ENCODE measurements around the gene MT3.

MT3 gene

GRCh38 chr16:56558024-56558747, 31.1 kb upstream of the MT3 start:
- Histone ChIP-seq H3K9ac (ENCODE audit: low read depth, low read length) (no peak overlapping the region), H3K27me3 (ENCODE audit: control insufficient read depth, insufficient read depth, low read length) (no peaks in the 10 kb centered on the region), H3K9me3 (ENCODE audit: control insufficient read depth, insufficient read depth, low read length) (no peaks in the 10 kb centered on the region), H3K36me3 (ENCODE audit: control insufficient read depth, insufficient read depth, low read length) (no peaks in the 10 kb centered on the region), H3K4me3 (ENCODE audit: low read depth, low read length) (no peak overlapping the region), H3K27ac (ENCODE audit: low read depth, low read length) (no peak overlapping the region), H3K4me1 (ENCODE audit: control insufficient read depth, insufficient read depth, low read length) (no peaks in the 10 kb centered on the region)

GRCh38 chr16:56559109-56559508, 30.2 kb upstream of the MT3 start:
- no peak overlapping the region for H3K9ac ChIP-seq (ENCODE audit: low read depth, low read length)
- no peaks in the 10 kb centered on the region for H3K36me3 ChIP-seq (ENCODE audit: control insufficient read depth, insufficient read depth, low read length)
- H3K27me3 ChIP-seq (ENCODE audit: control insufficient read depth, insufficient read depth, low read length) = no peaks in the 10 kb centered on the region
- H3K9me3 ChIP-seq (ENCODE audit: control insufficient read depth, insufficient read depth, low read length) = no peaks in the 10 kb centered on the region
- H3K4me3 ChIP-seq (ENCODE audit: low read depth, low read length) = no peak overlapping the region
- H3K4me1 ChIP-seq (ENCODE audit: control insufficient read depth, insufficient read depth, low read length) = no peaks in the 10 kb centered on the region
- H3K27ac ChIP-seq (ENCODE audit: low read depth, low read length) = no peak overlapping the region

DNA sequence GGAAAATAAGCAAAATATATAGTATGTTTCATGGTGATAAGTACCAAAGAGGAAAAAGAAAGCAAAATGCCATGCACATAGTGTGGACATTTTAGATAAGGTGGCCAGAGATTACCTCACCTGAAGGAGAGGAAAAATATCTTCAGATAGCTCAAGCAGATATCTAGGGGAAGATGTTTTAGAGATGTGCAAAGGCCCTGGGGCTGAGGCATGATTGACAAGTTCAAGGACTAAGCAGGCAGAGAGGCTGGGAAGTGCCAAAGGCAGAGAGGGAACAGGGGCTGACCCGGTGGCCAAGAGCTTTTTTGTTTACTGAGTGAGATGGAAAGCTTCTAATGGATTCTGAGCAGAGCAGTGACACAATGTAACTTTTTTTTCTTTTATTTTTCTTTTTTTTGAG, 28.9 kb upstream of the MT3 start:
- H3K27ac ChIP-seq (ENCODE audit: low read depth, low read length) = no peak overlapping the region
- H3K4me1 ChIP-seq (ENCODE audit: control insufficient read depth, insufficient read depth, low read length) = no peaks in the 10 kb centered on the region
- H3K36me3 ChIP-seq (ENCODE audit: control insufficient read depth, insufficient read depth, low read length) = no peaks in the 10 kb centered on the region
- H3K9me3 ChIP-seq (ENCODE audit: control insufficient read depth, insufficient read depth, low read length) = no peaks in the 10 kb centered on the region
- no peak overlapping the region for H3K9ac ChIP-seq (ENCODE audit: low read depth, low read length)
- H3K4me3 ChIP-seq (ENCODE audit: low read depth, low read length) = no peak overlapping the region
- H3K27me3 ChIP-seq (ENCODE audit: control insufficient read depth, insufficient read depth, low read length) = no peaks in the 10 kb centered on the region

- no peaks in the 10 kb centered on the region for H3K9me3 ChIP-seq (ENCODE audit: control insufficient read depth, insufficient read depth, low read length)
- H3K27me3 ChIP-seq (ENCODE audit: control insufficient read depth, insufficient read depth, low read length) = no peaks in the 10 kb centered on the region
- H3K36me3 ChIP-seq (ENCODE audit: control insufficient read depth, insufficient read depth, low read length) = no peaks in the 10 kb centered on the region
- no peak overlapping the region for H3K9ac ChIP-seq (ENCODE audit: low read depth, low read length)
- H3K4me1 ChIP-seq (ENCODE audit: control insufficient read depth, insufficient read depth, low read length) = no peaks in the 10 kb centered on the region
- H3K27ac ChIP-seq (ENCODE audit: low read depth, low read length) = no peak overlapping the region
- H3K4me3 ChIP-seq (ENCODE audit: low read depth, low read length) = no peak overlapping the region
These were observed 28.2 kb upstream of the MT3 start for GRCh38 chr16:56561126-56561525.

- Histone ChIP-seq H3K27ac (ENCODE audit: low read depth, low read length) (no peak within 1 kb of the TSS), H3K4me1 (ENCODE audit: control insufficient read depth, insufficient read depth, low read length) (no peaks in the 10 kb centered on the region), H3K27me3 (ENCODE audit: control insufficient read depth, insufficient read depth, low read length) (0 out of 2 replicates have a peak, but pooled peaks cover 2% of the 10 kb centered on the region), H3K36me3 (ENCODE audit: control insufficient read depth, insufficient read depth, low read length) (no peaks in the 10 kb centered on the region), H3K4me3 (ENCODE audit: low read depth, low read length) (no peak within 1 kb of the TSS), H3K9me3 (ENCODE audit: control insufficient read depth, insufficient read depth, low read length) (no peaks in the 10 kb centered on the region), H3K9ac (ENCODE audit: low read depth, low read length) (no peak within 1 kb of the TSS)
These were observed 24.4 kb upstream of the MT3 start, which contains the start of gene MT4 for GRCh38 chr16:56564793-56565477. Gene MT4 (plus strand): TSS chr16:56565073. CDS start chr16:56565129, 56 bp downstream.

GRCh38 chr16:56569971-56570370, 19.4 kb upstream of the MT3 start:
- Histone ChIP-seq H3K27me3 (ENCODE audit: control insufficient read depth, insufficient read depth, low read length) (0 out of 2 replicates have a peak, but pooled peaks cover 2% of the 10 kb centered on the region), H3K4me3 (ENCODE audit: low read depth, low read length) (no peak overlapping the region), H3K9ac (ENCODE audit: low read depth, low read length) (no peak overlapping the region), H3K9me3 (ENCODE audit: control insufficient read depth, insufficient read depth, low read length) (no peaks in the 10 kb centered on the region), H3K27ac (ENCODE audit: low read depth, low read length) (no peak overlapping the region), H3K4me1 (ENCODE audit: control insufficient read depth, insufficient read depth, low read length) (no peaks in the 10 kb centered on the region), H3K36me3 (ENCODE audit: control insufficient read depth, insufficient read depth, low read length) (no peaks in the 10 kb centered on the region)

- H3K36me3 ChIP-seq (ENCODE audit: control insufficient read depth, insufficient read depth, low read length) = no peaks in the 10 kb centered on the region
- no peak overlapping the region for H3K27ac ChIP-seq (ENCODE audit: low read depth, low read length)
- H3K4me3 ChIP-seq (ENCODE audit: low read depth, low read length) = no peak overlapping the region
- H3K9me3 ChIP-seq (ENCODE audit: control insufficient read depth, insufficient read depth, low read length) = no peaks in the 10 kb centered on the region
- no peak overlapping the region for H3K9ac ChIP-seq (ENCODE audit: low read depth, low read length)
- no peaks in the 10 kb centered on the region for H3K4me1 ChIP-seq (ENCODE audit: control insufficient read depth, insufficient read depth, low read length)
- H3K27me3 ChIP-seq (ENCODE audit: control insufficient read depth, insufficient read depth, low read length) = 0 out of 2 replicates have a peak, but pooled peaks cover 2% of the 10 kb centered on the region
These were observed 17.8 kb upstream of the MT3 start for GRCh38 chr16:56571525-56571924.

DNA sequence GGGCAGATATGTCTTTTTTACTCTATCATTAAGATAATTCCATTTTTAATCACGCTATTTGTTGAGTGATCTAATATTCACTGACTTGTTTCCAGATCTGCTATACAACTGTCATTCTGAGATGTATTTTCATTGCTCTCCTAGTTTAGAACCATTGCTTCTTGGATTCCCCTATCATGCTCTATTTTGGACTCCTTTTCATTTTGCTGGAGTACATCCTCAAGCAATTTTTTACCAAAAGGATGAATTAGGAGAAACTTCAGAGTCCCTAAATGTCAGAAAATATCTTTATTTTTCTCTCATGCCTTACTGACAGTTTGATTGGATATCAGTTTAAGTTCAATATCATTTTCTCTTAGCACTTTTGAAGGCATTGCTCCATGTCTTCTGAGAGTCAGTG, 14.7 kb upstream of the MT3 start:
- H3K36me3 ChIP-seq (ENCODE audit: control insufficient read depth, insufficient read depth, low read length) = no peaks in the 10 kb centered on the region
- no peaks in the 10 kb centered on the region for H3K9me3 ChIP-seq (ENCODE audit: control insufficient read depth, insufficient read depth, low read length)
- H3K4me3 ChIP-seq (ENCODE audit: low read depth, low read length) = no peak overlapping the region
- H3K27me3 ChIP-seq (ENCODE audit: control insufficient read depth, insufficient read depth, low read length) = no peaks in the 10 kb centered on the region
- H3K9ac ChIP-seq (ENCODE audit: low read depth, low read length) = no peak overlapping the region
- H3K4me1 ChIP-seq (ENCODE audit: control insufficient read depth, insufficient read depth, low read length) = no peaks in the 10 kb centered on the region
- no peak overlapping the region for H3K27ac ChIP-seq (ENCODE audit: low read depth, low read length)

- Histone ChIP-seq H3K27me3 (ENCODE audit: control insufficient read depth, insufficient read depth, low read length) (no peaks in the 10 kb centered on the region), H3K4me3 (ENCODE audit: low read depth, low read length) (no peak overlapping the region), H3K27ac (ENCODE audit: low read depth, low read length) (no peak overlapping the region), H3K36me3 (ENCODE audit: control insufficient read depth, insufficient read depth, low read length) (no peaks in the 10 kb centered on the region), H3K9me3 (ENCODE audit: control insufficient read depth, insufficient read depth, low read length) (no peaks in the 10 kb centered on the region), H3K9ac (ENCODE audit: low read depth, low read length) (no peak overlapping the region), H3K4me1 (ENCODE audit: control insufficient read depth, insufficient read depth, low read length) (no peaks in the 10 kb centered on the region)
These were observed 12.6 kb upstream of the MT3 start for GRCh38 chr16:56576585-56577299.

DNA sequence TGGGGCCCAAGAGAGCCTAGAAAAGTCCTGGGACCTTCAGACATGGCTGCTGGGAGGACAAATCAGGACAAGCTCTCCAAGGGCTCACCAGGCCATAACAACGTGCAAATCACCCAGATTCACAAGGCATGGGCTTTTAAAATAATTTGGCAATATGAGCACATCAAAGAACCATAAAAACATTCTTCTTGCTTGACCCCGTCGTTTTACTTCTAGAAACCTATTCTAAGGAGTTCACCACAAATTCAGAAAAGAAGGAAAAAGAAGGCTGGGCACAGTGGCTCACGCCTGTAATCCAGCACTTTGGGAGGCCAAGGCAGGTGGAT, 12.1 kb upstream of the MT3 start:
- H3K4me1 ChIP-seq (ENCODE audit: control insufficient read depth, insufficient read depth, low read length) = no peaks in the 10 kb centered on the region
- no peaks in the 10 kb centered on the region for H3K9me3 ChIP-seq (ENCODE audit: control insufficient read depth, insufficient read depth, low read length)
- no peaks in the 10 kb centered on the region for H3K27me3 ChIP-seq (ENCODE audit: control insufficient read depth, insufficient read depth, low read length)
- no peaks in the 10 kb centered on the region for H3K36me3 ChIP-seq (ENCODE audit: control insufficient read depth, insufficient read depth, low read length)
- H3K9ac ChIP-seq (ENCODE audit: low read depth, low read length) = no peak overlapping the region
- no peak overlapping the region for H3K4me3 ChIP-seq (ENCODE audit: low read depth, low read length)
- no peak overlapping the region for H3K27ac ChIP-seq (ENCODE audit: low read depth, low read length)
